DMS 273 treated with DMSO at 0.1 percent for 48 hours (cell line): ENCODE measurements around the gene FMN1.
A peak's percentile ranks its signal among the peaks of the same experiment; 100 is the strongest.

Experiments
- DNase-seq: peaks from one replicate; lab custom pipeline; 2025; lab: John Stamatoyannopoulos, UW

The FMN1 gene

GRCh38 chr15:33194704-33195670 lies at the start of gene FMN1:
TSS of gene FMN1 (minus strand) at chr15:33194714. CDS start at chr15:33154914, 39,800 bp downstream.
- DNase-seq, result peak; percentile 68

GRCh38 chr15:33243869-33244268 lies 49.4 kb upstream of the FMN1 start:
- no peak for DNase-seq

GRCh38 chr15:33243393-33243792 lies 48.9 kb upstream of the FMN1 start:
- DNase-seq, result no peak

- no peak for DNase-seq
Measured at GRCh38 chr15:33242669-33243191, 48.2 kb upstream of the FMN1 start.

GRCh38 chr15:33242165-33242564 lies 47.7 kb upstream of the FMN1 start:
- DNase-seq, result no peak

- DNase-seq, result no peak
Measured at GRCh38 chr15:33236841-33237509, 42.5 kb upstream of the FMN1 start.

- no peak for DNase-seq
Measured at GRCh38 chr15:33234020-33234461, 39.5 kb upstream of the FMN1 start.

- peak; percentile 64 for DNase-seq
Measured at GRCh38 chr15:33226559-33227181, 32.2 kb upstream of the FMN1 start.

GRCh38 chr15:33218071-33218491 lies 23.6 kb upstream of the FMN1 start:
- no peak for DNase-seq

GRCh38 chr15:33215941-33216872 lies 21.7 kb upstream of the FMN1 start:
- no peak for DNase-seq

GRCh38 chr15:33211176-33211808 lies 16.8 kb upstream of the FMN1 start:
- DNase-seq, result peak; percentile 87

- no peak for DNase-seq
Measured at GRCh38 chr15:33209575-33210481, 15.3 kb upstream of the FMN1 start.

- no peak for DNase-seq
Measured at GRCh38 chr15:33207646-33208045, 13.1 kb upstream of the FMN1 start.

- DNase-seq, result no peak
Measured at GRCh38 chr15:33206366-33206765, 11.9 kb upstream of the FMN1 start.

- DNase-seq, result no peak
Measured at GRCh38 chr15:33204926-33205325, 10.4 kb upstream of the FMN1 start.

GRCh38 chr15:33204087-33204486 lies 9.6 kb upstream of the FMN1 start:
- DNase-seq, result no peak

GRCh38 chr15:33201491-33202231 lies 7.1 kb upstream of the FMN1 start:
- DNase-seq, result no peak

GRCh38 chr15:33200903-33201302 lies 6.4 kb upstream of the FMN1 start:
- no peak for DNase-seq

- DNase-seq, result no peak
Measured at GRCh38 chr15:33200444-33200843, 5.9 kb upstream of the FMN1 start.
